ENCODE data around the gene ATP13A5.

- TF ChIP-seq POLR2A (IDR thresholded peaks at IDR 0.05; ENCODE audit: low read depth, low read length) = no peak
- TF ChIP-seq TAF1 (IDR thresholded peaks at IDR 0.05; ENCODE audit: borderline replicate concordance, low read depth, low read length) = no peak
Observed at GRCh38 chr3:193250492-193250891, 128.1 kb downstream of the ATP13A5 start.

All from GM12892 (cell line).